Cortex of kidney (tissue), 1 donor: ENCODE data around the gene TLX3.
"Not testable (repeated sequence)": the region's sequence is repeated elsewhere in the genome, so short reads cannot be mapped to it uniquely, and the experiment has no call there.

Experiments
- DNase-seq: peaks from one replicate; lab custom pipeline; 2025; lab: John Stamatoyannopoulos, UW

TLX3 gene

DNA sequence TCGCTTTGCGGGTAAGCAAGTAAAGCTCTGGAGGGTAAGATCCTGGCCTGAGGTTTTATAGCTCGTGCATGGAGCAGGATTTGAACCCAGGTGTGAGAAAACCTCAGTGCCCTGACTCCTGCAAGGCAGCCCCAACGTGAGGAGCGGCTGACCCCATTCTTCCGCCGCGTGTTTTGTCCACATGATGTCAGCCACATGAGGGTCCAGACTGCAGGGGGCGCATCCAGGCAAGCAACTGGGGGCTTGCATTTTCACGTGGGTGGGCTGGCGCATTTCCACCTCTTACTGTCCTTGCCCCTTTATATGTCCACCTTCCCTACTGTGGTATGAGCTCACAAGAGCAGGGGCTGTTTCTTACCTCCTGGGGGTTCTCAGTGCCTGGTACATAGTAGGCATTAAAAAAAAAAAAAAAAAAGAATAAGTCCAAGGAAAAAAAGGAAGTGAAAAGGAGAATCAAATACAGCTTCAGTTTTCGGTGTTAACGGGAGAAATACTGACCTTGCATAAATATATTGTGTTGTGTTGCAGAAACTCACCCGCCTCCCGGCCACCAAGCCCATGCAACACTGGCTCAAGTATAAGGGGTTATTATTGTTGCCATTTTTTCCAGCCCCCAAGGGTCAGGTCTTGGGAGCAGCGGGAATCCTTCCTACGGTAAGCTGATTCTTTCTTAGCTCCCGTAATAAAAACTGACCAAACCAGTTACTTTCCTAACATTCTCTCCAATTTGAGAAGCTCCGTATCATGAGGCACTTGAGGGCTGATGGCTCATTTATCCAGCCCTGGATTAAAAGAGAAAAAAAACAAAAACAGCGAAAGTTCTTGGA lies 15.0 kb downstream of the TLX3 start:
- DNase-seq, result no peak

DNA sequence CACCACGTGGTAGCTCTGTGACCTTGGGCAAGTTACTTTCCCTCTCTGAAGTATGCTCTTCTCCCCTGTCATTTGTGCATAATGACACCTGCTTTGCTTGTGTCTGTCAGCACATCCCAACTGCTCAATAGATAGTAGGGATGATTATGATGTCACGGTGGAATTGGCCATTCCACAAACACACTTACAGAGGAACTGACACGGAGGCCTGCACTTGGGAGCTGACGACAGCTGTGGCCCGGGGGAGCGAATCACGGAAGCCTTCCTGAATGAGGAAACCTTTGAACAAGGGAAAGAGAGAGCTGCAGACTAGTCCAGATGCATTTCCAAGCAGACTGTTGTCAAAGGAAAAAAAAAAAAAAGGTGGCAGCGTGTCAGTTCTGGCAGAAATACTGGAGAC lies 21.0 kb downstream of the TLX3 start:
- no peak for DNase-seq

DNA sequence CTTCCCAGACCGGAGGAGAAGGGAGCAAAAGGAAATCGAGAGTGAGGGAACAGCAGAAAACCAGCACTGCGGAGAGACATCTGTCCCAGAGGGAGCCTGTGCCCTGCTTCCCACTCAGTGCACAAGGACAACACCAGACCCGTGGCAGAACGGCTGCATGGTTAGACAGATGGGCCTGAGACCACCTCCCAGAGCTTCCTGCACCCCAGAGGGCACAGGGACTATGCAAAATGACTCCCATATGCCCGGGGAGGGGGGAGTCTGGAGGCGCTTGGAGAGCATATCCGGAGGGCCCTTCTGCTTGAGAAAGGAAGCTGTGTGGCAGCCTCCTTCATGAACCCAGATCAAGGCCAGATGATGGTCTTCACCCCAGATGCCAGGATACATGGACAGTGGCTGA lies 26.6 kb downstream of the TLX3 start:
- DNase-seq, result no peak

DNA sequence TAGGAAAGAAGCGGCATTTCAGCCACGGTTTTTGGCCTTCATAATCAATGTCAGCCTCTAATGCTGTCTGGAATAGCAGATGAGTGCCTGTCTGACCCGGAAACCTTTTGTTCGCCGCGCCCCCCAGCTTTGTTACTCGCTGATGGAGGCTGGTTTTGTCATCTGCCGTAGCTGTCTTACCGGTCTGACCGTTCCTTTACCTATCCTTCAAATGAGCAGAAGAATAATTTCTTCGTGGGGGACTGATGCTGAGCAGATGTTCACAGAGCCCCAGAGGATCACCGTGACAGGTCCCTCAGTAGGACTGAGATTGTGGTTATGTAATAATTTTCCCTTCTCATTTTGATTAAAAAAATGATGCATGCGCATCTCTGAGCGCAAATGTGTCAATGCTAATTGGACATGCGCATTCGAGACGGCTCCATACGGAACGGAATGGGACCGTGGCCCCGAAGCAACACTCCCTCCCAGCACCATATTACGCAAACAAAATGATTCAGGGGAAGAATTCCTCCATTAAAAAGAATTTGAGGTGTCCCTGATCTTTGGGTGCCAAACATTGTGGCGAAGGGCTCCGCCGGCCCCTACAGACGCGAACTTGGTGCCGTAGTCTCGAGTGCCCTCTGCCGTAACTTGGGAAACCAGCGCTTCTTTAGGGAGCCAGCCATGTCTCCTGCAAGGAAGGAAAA lies 27.6 kb downstream of the TLX3 start:
- no peak for DNase-seq

DNA sequence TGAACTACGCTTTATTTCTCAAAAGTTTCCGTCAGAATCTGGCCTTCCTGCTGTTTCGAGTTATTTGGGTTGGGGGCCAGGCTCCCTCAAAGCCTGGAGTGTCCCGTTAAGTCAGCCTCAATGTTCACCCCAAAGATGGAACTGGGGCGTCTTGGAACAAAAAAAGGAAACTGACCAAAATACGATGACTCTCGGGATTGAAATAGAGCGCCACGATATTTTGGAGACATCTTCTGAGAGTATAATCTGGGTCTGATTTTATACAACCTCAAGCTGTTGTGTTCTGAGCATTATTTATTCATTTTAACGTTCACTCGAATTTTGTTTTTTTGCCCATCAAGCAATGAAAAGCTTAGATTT lies 28.1 kb downstream of the TLX3 start:
- DNase-seq, result no peak

DNA sequence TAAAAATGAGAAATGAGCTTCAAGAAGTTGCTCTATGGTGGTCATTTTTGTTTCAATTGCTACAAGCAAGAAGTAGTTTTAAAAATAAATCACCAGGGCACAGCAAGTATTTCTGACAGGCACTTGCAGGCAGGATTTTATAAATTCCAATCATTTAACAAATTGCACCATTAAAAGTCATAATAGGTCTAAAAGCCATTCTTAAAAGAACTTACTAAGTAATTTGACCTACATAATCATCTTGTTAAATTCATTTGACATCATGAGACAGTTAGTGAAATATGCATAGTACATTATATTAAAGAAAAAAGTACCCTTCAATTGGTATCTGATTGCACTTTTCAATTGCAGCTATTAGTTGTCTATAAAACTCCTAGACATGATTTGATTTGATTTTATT lies 31.0 kb downstream of the TLX3 start:
- no peak for DNase-seq

DNA sequence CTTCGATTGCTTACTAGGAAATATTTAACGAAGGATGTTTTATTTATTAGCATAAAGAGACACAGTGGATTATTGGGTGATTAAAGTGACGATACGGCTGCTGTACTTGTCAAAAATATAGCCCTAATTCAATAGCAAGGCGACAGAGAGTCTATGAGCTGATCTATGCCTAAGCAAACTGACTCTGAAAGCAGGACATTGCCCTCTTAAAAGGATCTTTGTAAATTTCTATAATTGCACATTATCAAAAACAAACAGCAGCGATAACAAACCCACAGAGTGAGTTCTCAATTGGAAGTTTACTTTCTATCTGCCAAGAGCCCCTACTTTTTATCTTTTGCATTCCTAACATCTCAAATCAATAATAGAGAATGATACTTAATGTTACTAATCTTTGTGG lies 31.4 kb downstream of the TLX3 start:
- DNase-seq, result no peak

DNA sequence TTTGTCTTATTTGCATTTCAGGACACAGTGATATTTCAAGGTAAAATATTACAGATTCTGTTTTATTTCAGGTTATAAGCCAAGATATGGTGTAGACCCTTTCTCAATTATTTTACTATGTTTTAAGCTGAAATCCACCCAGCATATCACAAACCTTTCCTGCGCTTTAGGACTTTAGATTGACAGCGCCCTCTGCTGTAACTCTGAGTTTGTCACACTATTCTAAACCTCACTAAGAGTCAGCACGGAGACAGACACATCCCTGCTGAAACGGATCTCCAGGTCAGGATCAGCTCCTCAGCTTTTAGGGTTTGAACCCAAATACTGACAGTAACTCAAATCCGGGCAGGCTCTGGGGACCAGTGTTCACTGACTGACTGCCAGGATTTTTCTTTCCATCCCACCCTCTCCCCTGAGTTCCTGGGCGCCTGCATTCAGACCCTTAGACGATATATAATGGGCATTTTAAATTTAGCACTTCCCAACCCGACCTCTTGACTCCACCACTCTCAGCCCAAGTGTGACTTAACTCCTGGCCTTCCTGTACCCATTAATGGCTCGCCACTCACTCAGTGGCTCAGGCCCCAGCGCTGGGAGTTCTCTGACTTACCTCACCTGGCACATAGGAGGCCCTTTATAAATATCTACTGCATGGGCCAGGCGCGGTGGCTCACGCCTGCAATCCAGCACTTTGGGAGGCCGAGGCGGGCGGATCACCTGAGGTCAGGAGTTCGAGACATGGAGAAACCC lies 33.5 kb downstream of the TLX3 start:
- DNase-seq, result no peak

DNA sequence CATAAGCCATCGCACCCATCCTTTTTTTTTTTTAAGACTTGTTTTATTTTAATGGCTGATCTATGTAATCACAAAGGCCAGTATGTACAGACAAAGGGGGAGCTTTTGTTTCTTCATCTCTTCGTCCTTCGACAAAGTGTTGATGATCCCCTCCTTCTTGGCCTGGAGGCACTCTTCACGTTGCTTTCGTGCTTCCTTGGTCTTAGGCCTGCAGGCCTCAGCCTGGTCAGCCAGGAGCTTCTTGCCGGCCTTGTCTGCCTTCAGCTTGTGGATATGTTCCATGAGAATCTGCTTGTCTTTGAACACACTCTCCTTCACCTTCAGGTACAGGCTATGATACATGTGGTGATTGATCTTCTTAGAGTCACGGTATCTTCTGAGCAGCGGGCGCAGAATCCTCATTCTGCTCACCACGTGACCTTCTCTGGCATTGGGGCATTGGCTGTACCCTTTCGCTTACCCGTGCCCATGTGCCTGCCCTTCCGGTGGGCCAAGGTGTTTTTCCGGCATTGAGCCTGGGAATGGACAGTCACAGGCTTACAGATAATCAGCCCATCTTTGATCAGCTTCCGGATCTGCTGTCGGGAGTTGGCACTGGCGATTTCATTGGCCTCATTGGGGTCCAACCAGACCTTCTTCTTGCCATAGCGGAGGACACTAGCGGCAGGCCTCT lies 36.0 kb downstream of the TLX3 start:
- DNase-seq, result no peak

DNA sequence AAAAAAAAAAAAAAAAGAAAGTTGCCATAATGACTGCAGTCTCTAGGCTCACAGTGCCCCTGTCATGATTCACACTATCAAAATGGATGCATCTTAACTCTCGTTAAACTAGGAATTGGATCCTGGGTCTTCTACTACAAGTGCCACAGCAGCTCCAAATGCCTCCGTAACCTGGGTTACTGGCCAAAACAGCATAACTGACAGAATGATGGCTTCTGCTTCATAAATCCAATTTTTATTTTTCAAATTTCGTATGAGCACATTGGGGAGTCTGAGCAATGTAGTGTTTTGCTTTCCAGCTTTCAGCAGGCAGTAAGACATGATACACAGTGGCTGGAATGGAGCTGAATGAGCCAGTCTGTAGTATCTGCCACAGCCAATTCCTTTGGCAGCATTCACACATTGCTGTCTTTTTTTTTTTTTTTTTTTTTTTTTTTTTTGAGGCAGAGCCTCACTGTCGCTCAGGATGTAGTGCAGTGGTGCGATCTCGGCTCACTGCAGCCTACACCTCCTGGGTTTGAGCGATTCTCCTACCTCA lies 42.6 kb downstream of the TLX3 start:
- no peak for DNase-seq

DNA sequence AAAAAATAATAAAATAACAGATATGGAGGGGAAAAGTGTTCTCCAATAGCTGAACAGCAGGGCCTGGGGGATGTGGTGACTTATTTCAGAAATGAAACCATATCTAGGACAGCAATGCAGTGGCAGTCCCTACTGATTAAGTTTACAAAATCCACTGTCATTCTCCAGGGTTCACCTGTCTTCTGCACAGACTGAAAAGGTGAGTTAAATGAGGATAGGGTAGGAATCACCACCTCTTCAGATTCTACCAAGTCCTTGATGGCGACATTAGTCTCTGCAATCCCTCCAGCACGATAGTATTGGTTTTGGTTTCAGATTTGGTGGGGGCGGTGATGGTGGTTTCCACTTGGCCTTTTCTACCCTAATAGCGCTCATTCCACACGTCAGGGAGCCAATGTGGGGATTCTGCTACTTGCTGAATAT lies 46.3 kb downstream of the TLX3 start:
- no peak for DNase-seq

DNA sequence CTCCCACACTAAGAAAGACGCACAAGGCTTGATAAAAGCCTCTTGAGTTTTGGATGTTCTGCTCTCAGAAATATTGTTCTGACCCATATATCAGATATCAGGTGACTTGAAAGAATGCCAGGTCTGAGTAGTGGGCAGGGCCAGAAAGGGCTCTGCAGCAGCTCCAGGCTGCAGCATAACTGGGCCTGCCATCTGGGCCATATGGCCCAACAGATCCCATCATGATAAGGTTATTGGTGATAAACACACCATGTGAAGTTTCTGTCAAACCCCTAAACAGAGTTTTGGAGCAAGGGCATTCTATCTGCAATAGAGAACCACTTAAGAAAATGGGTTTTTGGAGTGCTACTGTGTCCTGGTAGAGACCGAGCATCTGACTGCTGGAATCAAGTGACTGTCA lies 48.8 kb downstream of the TLX3 start:
- DNase-seq, result no peak

DNA sequence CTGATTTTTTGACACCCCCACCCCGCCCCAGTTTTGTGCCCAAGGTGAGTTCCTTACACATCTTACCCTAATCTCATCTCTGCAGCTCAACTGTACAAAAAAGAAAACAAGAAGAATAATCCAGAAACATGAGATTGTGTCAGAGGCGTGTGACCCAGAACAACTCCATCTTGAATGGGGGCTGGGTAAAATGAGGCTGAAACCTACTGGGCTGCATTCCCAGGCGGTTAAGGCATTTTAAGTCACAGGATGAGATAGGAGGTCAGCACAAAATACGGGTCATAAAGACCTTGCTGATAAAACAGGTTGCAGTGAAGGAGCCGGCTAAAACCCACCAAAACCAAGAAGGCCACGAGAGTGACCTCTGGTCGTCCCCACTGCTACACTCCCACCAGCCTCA lies 52.1 kb downstream of the TLX3 start:
- DNase-seq, result not testable (repeated sequence)
